Rectal smooth muscle tissue (tissue), 1 donor: Measurements from ENCODE around the gene ABCC4.

Source experiments
- H3K27ac ChIP-seq: one replicate; pipeline ENCODE4 v1.7.0; 2013; ENCODE audit warnings: low read depth, low read length, inconsistent platforms
- H3K27me3 ChIP-seq: one replicate; pipeline ENCODE4 v1.7.0; 2013; ENCODE audit warnings: low read length; ENCODE audit not compliant: control insufficient read depth, insufficient read depth
- H3K36me3 ChIP-seq: one replicate; pipeline ENCODE4 v1.7.0; 2013; ENCODE audit warnings: low read length; ENCODE audit not compliant: control insufficient read depth, insufficient read depth
- H3K4me1 ChIP-seq: one replicate; pipeline ENCODE4 v1.7.0; 2013; ENCODE audit warnings: low read length; ENCODE audit not compliant: control insufficient read depth, insufficient read depth
- H3K4me3 ChIP-seq: one replicate; pipeline ENCODE4 v1.7.0; 2013; ENCODE audit warnings: low read length
- H3K9ac ChIP-seq: one replicate; pipeline ENCODE4 v1.7.0; 2013; ENCODE audit warnings: low read length

The ABCC4 gene

DNA sequence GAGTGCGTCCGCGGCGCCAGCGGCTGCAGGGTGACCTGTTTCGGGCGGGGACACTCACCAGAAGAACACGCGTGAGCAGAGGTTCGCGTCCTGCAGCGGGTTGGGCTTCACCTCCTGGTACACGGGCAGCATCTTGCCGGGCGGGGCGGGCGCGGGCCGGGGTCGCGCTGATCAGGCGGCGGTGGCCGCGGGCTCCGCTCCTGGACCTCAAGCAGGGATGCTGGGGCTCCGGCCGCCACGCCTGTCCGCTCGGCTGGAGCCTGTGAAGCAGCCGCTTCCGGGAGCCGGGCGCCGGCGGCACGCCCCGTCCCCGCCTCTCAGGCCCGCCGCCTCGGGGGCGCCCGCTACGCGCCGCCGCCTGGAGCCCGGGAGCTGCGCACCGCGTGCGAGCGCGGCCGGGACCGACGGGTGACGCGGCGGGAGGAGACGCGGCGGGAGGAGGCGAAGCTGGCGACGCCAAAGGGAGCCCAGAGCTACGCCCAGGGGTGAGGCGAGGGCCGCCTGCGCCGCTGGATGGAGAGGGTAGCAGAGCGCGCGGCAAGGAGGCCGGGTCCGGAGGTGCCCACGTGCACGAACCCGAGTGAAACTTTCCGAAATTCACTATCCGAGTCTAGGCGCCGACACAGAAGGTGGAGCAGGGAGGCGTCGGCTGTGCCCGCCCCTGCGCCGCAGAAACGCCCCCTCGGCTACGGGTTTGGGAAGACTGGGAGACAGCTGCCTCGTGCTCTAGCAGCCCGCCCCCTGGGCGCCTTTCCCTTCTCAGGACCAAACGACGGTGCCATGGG, at the start of gene ABCC4:
Gene ABCC4, minus strand, starts transcription at position 269 of the 785 bp plus-strand sequence. Its CDS starts 137 bp downstream, at position 132.
- Histone ChIP-seq H3K4me3 (peak within 1 kb of the TSS; percentile 81), H3K4me1 (no peaks in the 10 kb centered on the region), H3K27ac (peak within 1 kb of the TSS; percentile 81), H3K36me3 (no peaks in the 10 kb centered on the region), H3K9ac (peak within 1 kb of the TSS; percentile 32), H3K27me3 (no peaks in the 10 kb centered on the region)

GRCh38 chr13:95349267-95349666, 48.0 kb upstream of the ABCC4 start:
- H3K27me3 ChIP-seq, result no peaks in the 10 kb centered on the region

DNA sequence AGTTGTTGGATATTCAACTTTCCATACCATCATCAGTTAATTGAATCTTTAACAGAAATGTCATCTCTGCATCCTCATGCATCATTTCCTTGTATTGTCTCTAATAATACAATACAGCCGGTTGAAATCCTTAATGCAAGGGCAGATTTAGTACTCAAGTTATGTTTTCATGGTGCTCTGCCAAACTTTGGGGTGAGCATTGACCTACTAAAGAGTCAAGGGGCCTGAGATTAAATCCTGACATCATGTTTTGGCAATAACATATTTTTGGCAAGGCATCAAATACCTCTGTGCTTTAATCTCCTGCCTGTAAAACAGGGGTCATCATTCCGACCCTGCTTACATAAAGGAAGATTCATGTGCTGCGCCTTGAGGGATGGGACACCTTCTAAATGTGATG, 42.7 kb upstream of the ABCC4 start:
- Histone ChIP-seq H3K36me3 (no peaks in the 10 kb centered on the region), H3K9ac (no peak overlapping the region)

More at GRCh38 chr13:95349267-95349666, 48.0 kb upstream of the ABCC4 start:
- no peaks in the 10 kb centered on the region for H3K36me3 ChIP-seq
- no peak overlapping the region for H3K4me3 ChIP-seq
- H3K9ac ChIP-seq, result no peak overlapping the region
- H3K27ac ChIP-seq, result no peak overlapping the region
- no peaks in the 10 kb centered on the region for H3K4me1 ChIP-seq

GRCh38 chr13:95341441-95341840, 40.2 kb upstream of the ABCC4 start:
- Histone ChIP-seq H3K4me1 (peaks cover 8% of the 10 kb centered on the region), H3K9ac (no peak overlapping the region), H3K27me3 (no peaks in the 10 kb centered on the region), H3K4me3 (no peak overlapping the region), H3K27ac (no peak overlapping the region), H3K36me3 (no peaks in the 10 kb centered on the region)

More for the DNA sequence above, 42.7 kb upstream of the ABCC4 start:
- H3K27me3 ChIP-seq, result no peaks in the 10 kb centered on the region
- H3K4me3 ChIP-seq, result no peak overlapping the region
- peaks cover 8% of the 10 kb centered on the region for H3K4me1 ChIP-seq
- no peak overlapping the region for H3K27ac ChIP-seq

DNA sequence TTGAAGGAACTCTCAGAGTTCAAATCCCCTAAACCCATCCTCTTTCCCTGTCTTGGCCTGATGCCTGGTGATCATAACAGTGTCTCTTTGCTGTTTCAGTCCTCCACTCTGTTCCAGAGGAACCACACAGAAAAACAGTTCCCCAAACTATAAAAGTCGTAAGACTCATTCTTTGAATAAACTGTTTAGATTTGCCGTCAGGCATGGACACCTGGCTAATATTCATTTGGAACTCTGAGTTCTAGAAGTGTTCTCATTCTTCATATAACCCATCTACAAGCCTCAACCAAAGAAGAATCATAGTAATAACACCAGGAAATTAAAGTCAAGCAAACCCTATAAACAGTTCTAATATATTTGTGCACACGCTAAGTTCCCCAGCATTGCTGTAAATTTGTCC, 37.7 kb upstream of the ABCC4 start:
- H3K4me1 ChIP-seq, result peaks cover 6% of the 10 kb centered on the region
- no peaks in the 10 kb centered on the region for H3K27me3 ChIP-seq
- H3K4me3 ChIP-seq, result no peak overlapping the region
- H3K36me3 ChIP-seq, result no peaks in the 10 kb centered on the region
- H3K27ac ChIP-seq, result peak overlapping the region; percentile 58
- no peak overlapping the region for H3K9ac ChIP-seq

DNA sequence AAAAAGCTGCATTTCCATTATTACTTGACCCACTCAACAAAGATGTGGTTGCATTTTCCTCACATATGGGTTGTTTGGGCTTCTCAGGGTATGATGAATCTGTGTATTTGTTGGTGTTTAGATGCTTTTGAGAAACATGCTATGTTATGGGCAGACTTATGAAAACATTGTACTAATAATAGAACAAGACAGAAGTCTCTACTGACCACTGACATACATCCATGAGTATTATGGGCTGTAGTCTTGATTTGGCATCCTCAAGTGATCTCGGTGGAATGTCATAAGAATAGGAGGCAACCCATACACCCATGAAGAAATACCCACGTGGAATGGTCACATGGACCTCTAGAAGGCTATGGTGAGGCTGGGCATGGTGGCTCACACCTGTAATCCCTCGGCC, 36.3 kb upstream of the ABCC4 start:
- Histone ChIP-seq H3K36me3 (no peaks in the 10 kb centered on the region), H3K9ac (no peak overlapping the region), H3K4me1 (peaks cover 6% of the 10 kb centered on the region), H3K4me3 (no peak overlapping the region), H3K27me3 (no peaks in the 10 kb centered on the region), H3K27ac (peak overlapping the region; percentile 48)

DNA sequence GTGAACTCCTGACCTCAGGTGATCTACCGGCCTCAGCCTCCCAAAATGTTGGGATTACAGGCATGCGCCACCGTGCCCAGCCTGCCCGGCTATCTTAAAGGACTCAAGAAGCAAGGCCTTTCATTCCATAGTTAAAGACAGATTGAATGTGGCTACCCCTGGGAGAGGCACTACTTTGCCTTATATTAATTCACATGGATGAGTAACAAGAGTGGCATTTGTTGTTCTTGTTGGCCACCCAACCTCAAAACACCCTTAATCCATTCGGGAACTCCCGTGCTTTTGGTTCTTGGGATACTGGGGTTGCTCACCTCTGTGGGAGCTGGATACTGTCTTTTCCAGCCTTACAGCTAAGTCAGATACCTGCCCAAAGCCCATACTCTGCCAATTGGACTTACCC, 34.4 kb upstream of the ABCC4 start:
- Histone ChIP-seq H3K27ac (no peak overlapping the region), H3K4me3 (no peak overlapping the region)

GRCh38 chr13:95328386-95328785, 27.1 kb upstream of the ABCC4 start:
- Histone ChIP-seq H3K27ac (no peak overlapping the region), H3K4me3 (no peak overlapping the region), H3K27me3 (no peaks in the 10 kb centered on the region), H3K36me3 (no peaks in the 10 kb centered on the region), H3K4me1 (no peaks in the 10 kb centered on the region), H3K9ac (no peak overlapping the region)

More for the DNA sequence above, 34.4 kb upstream of the ABCC4 start:
- Histone ChIP-seq H3K36me3 (no peaks in the 10 kb centered on the region), H3K27me3 (no peaks in the 10 kb centered on the region), H3K9ac (no peak overlapping the region), H3K4me1 (peaks cover 6% of the 10 kb centered on the region)

DNA sequence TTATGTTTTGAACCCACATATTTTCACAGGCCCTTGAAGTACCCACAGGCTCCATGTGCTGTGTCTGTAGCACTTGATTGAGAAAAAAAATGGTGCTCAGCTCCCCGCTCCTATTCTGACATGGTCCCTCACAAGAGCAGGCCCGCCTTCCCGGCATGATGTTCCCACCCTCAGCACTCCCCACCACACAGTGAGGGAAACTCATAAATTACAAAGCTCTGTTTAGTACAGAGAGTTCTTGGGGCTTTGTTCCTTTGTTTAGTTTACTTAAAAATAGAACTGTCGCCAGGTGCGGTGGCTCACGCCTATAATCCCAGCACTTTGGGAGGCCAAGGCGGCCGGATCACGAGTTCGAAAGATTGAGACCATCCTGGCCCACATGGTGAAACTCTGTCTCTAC, 25.9 kb upstream of the ABCC4 start:
- H3K36me3 ChIP-seq, result no peaks in the 10 kb centered on the region
- H3K9ac ChIP-seq, result no peak overlapping the region
- no peaks in the 10 kb centered on the region for H3K4me1 ChIP-seq
- H3K27ac ChIP-seq, result peak overlapping the region; percentile 59
- H3K4me3 ChIP-seq, result no peak overlapping the region
- H3K27me3 ChIP-seq, result no peaks in the 10 kb centered on the region

DNA sequence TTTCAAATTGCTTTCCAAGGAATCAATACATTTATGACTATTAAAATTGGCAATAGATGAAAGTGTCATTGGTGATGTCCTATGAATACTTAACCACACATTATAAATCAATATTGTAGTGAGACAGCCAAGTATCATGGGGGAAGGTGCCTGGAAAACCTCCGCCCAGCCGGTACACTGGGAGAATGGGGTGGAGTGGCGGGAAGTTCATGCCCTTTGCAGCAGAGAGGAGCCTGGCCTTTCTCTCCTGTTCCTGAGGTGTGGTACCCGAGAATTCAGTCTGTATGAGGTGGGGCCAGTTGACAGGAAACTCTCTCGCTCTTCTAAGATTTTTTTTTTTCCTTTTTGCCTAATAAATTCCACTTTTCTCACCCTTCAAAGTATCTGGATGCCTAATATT, 25.4 kb upstream of the ABCC4 start:
- Histone ChIP-seq H3K27ac (peak overlapping the region; percentile 59), H3K4me3 (no peak overlapping the region)

GRCh38 chr13:95325485-95325884, 24.2 kb upstream of the ABCC4 start:
- no peaks in the 10 kb centered on the region for H3K4me1 ChIP-seq
- no peaks in the 10 kb centered on the region for H3K27me3 ChIP-seq
- no peak overlapping the region for H3K4me3 ChIP-seq
- no peaks in the 10 kb centered on the region for H3K36me3 ChIP-seq
- H3K27ac ChIP-seq, result no peak overlapping the region
- no peak overlapping the region for H3K9ac ChIP-seq

More for the DNA sequence above, 25.4 kb upstream of the ABCC4 start:
- H3K9ac ChIP-seq, result no peak overlapping the region
- no peaks in the 10 kb centered on the region for H3K27me3 ChIP-seq
- H3K36me3 ChIP-seq, result no peaks in the 10 kb centered on the region
- H3K4me1 ChIP-seq, result no peaks in the 10 kb centered on the region

- no peak overlapping the region for H3K4me3 ChIP-seq
- no peak overlapping the region for H3K9ac ChIP-seq
- no peaks in the 10 kb centered on the region for H3K27me3 ChIP-seq
- H3K36me3 ChIP-seq, result no peaks in the 10 kb centered on the region
- no peak overlapping the region for H3K27ac ChIP-seq
- H3K4me1 ChIP-seq, result no peaks in the 10 kb centered on the region
Measured at GRCh38 chr13:95323930-95324662, 22.8 kb upstream of the ABCC4 start.
